ENCODE results near the gene THAP7.

- TF ChIP-seq POLR2A (IDR thresholded peaks at IDR 0.05) (no peak), CTCF (IDR thresholded peaks at IDR 0.05) (no peak)
Observed at GRCh38 chr22:20989323-20990138, 12.4 kb downstream of the THAP7 start.
